Endothelial cell of hepatic sinusoid (primary cell): ENCODE data around the gene DYNLL2.
"Not testable (repeated sequence)": the region's sequence is repeated elsewhere in the genome, so short reads cannot be mapped to it uniquely, and the experiment has no call there.

Experiments
- in situ Hi-C: cut with HindIII; loops from 2 replicates; pipeline ENCODE4 v1.10.0; 2017; ENCODE audit warnings: low sequenced_read_pairs

Gene DYNLL2

DNA sequence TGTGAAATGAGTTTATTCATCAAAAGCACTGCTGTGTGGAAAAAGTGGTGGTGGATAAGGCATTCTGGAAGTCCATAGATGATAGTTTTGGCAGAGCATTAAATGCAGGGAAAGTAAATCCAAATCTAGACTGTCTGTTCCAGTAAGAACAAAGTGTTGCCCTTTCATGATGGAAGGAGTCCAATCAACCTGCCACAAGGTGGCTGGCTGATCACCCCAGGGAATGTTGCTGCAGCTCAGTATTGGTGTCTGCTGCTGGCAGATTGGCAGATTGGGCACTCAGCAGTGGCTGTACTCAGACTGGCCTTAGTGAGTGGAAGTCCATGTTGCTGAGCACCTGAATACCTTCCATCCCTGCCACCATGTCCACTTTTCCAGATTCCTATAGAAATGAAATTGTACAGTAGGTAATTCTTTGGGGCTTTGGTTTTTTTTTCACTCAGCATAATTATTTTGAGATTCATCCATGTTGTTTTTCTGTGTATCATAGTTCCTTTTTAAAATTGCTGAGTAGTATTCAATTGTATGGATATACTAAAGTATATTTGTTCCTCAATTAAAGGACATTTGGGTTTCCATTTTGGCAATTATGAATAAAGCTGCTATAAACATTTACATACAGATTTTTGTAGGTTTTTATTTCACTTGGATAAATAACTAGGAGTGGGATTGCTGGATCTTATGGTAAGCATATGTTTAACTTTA lies 14.3 kb downstream of the DYNLL2 start:
- in situ Hi-C loops: no loop called here

DNA sequence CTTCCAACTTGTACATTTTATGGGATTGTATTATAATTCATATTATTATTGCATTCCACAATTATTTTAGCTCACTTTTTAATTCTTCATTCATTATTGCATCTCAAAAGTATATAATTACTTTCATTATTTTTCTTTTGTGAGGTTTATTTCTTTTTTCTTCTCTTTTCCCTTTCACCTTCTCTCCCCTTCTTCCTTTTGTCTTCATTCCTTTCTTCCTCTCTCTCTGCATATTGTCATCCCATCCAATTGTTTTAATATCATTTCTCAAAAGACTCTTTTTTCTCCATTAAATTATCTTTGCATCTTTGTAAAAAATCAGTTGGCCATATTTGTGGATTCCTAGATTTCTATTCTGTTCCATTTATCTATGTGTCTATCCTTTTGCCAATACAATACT lies 17.3 kb downstream of the DYNLL2 start:
- in situ Hi-C loops: no loop called here

DNA sequence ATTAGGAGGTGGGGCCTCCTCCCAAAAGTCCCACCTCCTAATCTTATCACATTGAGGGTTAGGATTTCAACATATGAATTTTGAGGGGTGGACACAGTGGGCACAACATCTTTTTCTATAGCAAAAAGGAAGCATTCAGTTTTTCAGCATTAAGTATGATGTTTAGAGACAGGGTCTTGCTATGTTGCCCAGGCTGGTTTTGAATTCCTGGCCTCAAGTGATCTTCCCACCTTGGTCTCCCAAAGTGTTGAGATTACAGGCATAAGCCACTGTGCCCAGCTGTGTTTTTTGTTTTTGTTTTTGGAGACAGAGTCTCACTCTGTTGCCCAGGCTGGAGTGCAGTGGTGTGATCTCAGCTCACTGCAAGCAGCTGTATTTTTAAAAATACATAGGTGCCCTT lies 18.7 kb downstream of the DYNLL2 start:
- in situ Hi-C loops: not testable (repeated sequence)

DNA sequence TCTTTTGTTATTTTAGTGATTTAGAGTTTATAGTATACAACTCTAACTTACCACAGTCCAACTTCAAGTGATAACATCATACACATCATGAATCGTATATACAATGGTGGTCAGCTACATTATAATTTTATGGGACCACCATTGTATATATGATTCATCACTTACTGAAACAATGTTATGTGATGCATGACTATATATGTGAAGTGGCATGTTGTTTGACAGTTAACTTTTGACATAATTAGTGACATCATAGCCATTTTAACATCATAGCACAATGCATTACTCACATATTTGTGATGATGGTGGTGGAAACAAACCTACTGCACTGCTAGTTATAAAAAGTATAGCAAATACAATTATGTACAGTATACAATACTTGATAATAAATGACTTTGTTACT lies 21.9 kb downstream of the DYNLL2 start:
- in situ Hi-C loops: no loop called here

DNA sequence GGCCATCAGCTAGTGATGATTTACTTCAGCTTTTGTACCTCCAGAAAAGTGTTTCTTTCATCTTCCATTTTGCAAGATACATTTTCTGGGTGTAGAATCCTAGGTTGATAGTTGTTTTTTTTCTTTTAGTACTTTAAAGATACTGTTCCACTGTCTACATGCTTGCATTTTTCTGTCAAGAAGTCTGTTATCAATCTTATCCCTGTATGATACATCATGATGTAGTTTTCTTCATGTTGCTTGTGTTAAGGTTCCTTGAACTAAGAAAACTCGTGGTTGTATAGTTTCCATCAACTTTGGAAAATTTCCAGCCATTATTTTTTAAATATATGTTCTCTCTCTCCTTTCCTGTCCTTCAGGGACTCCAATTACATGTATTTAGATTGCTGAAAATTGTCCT lies 24.1 kb downstream of the DYNLL2 start:
- in situ Hi-C loops: no loop called here

DNA sequence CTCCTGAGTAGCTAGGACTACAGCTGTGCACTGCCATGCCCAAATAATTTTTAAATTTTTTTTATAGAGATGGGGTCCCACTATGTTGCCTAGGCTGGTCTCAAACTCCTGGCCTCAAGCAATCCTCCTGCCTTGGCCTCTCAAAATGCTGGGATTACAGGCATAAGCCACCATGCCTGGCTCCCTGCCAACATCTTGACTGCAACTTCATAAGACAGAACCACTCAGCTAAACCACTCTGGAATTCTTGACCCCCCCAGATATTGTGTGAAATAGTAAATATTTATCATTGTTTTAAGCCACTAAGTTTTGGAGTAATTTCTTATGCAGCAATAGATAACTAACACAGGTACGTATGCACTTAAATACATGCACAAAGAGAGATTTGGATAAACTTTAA lies 26.0 kb downstream of the DYNLL2 start:
- in situ Hi-C loops: no loop called here

DNA sequence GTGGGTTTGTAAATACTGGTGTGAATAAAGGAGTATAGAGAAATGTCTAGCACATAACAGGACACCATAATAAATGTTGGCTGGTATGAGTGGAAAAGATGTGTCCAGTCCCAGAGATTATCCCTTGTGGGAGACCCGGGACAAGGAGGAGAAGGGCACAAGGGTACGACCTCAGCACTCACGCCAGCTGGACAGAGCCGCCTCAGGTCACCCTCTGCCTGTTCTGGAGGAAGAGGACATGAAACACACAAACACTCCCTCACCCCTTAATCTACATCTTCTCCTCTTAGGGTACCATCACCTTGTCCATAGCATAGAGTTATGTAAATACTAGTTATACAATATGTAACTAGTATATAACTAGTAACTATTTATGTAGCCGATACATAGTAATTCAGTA lies 26.8 kb downstream of the DYNLL2 start:
- in situ Hi-C loops: no loop called here

DNA sequence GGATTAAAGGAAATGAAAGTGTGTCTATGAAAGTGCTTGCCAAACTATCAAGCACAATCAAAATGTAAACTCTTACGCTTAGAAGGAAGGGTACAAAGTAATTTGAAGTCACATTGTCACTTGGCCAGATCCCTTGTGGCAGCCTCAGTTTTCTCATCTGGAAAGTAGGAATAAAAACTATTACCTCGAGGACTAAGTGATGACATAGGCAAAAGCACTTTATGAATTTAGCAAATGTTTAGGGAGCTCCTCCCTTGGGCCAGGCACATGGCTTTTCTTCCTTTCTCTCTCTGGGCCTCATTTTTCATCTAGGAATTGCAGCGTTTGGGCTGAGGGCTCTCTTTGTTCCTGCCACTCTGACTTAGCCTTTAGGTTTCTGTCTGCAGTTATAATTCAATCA lies 28.5 kb downstream of the DYNLL2 start:
- in situ Hi-C loops: no loop called here

DNA sequence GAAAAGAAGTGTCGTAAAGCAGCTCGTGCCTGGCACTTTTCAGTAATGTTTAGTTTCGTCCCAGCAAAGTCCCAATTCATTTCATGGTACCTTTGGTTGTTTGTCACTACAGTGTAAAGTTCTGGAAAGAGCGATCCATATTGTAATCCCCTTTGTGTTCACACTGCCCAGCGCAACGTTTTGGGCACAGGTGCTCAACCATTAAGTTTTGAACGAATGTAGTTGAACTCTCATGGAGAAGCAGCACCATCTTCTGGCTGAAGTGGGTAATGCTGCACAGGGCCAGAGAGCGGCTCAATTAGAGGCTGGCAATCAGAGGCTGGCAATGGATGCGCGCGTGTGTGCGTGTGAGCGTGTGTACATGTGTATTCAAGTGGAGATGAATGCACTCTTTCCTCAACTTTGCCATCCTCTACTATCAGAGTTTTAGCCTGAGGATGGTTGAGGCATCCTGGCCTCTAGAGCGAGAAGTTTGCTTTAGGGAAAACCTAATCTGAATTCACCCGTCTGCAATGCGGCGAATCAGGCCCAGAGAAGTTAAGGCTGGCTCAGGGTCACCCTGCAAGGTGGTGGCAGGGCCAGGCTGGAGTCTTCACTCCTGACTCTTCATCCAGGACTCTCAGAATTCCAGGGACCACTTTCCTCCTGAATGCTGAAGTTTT lies 29.9 kb downstream of the DYNLL2 start:
- in situ Hi-C loops: no loop called here

DNA sequence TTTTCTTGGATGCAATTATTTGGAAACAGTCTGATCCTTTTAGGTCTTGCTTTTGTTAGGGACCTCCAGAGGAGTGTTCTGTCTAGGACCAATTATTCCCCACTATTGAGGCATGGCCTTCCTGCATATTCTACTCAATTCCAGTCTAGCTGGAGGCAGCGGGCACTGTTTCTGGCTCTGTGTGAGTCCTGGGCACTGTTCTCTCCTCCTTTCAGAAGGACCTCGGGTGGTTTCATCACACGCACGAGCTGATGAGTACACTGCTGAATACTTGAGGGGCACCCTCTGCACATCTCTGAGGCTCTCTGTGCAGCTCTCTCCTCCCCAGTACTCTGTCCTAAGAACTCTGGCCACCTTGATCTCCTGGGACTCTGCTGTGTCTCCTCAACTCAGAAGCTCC lies 30.7 kb downstream of the DYNLL2 start:
- in situ Hi-C loops: no loop called here

DNA sequence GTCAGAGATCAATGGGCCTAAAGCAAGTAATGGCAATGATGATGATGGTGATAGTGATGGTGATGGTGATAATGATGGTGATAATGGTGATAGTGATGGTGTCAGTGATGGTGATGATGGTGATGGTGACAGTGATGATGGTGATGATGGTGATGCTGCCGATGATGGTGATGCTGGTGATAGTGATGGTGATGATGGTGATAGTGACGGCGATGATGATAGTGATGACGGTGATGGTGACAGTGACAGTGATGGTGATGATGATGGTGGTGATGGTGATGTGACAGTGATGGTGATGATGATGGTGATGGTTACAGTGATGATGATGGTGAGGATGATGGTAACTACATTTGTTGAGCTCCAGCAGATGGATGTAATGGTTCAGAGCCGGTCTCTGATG lies 34.2 kb downstream of the DYNLL2 start:
- in situ Hi-C loops: no loop called here

DNA sequence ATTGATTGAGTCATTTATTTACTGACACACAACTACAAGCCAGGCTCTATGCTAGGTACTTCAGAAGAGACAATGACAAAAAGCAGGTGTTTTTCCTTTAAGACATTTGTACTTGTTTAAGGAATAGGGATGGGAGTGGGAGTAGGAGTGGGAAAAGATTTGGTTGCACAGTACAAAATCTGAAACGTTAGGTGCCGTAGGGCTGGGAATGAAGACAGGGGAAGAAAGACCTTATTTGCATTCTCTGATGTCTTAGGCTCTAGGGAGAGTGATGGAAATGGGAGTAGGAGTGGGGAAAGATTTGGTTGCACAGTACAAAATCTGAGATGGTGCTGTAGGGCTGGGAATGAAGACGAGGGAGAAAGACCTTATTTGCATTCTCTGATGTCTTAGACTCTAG lies 36.3 kb downstream of the DYNLL2 start:
- in situ Hi-C loops: no loop called here

DNA sequence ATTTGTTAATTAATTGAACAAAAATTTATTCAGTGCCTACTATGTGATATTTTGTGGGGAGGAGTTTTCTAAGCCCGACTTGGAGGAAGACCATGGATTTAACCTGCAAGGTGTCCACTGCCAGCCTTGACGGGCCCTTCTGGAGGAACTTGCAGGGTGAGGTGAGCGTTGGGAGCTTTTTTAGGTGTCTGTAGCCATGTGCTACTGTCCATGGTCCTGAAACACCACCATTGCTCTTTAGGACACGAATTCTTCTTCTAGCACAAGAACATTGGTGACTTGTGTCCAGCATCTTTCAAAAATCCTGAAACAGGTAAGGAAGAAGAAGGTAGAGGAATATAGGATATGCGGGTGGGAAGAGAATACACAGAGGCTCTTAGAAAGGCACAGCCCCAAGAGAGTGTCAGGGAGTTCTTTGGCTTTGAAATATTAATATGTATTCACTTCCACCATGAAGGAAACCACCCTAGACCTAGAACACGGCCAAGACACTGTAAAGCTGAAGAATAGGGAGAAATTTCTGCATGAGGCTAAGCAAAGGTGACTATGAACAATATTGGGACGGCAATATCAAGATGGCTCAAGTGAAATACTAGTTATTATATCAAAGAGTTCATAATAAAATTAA lies 37.1 kb downstream of the DYNLL2 start:
- in situ Hi-C loops: no loop called here

DNA sequence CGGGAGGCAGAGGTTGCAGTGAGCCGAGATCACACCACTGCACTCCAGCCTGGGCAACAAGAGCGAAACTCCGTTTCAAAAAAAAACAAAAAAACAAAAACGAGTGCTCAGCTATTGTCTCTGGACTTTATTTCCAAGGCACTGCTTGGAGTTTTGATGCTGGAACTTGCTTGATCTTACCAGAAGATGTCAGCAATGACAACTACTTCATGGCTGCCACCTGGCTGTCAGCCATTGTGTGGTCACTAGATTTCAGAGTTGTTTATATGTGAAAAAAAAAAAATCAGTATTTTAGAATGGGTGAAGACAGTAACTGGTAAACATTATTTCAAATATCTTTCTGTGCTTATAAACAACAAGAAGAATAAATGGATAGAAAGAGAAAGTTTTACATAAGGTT lies 38.7 kb downstream of the DYNLL2 start:
- in situ Hi-C loops: no loop called here

DNA sequence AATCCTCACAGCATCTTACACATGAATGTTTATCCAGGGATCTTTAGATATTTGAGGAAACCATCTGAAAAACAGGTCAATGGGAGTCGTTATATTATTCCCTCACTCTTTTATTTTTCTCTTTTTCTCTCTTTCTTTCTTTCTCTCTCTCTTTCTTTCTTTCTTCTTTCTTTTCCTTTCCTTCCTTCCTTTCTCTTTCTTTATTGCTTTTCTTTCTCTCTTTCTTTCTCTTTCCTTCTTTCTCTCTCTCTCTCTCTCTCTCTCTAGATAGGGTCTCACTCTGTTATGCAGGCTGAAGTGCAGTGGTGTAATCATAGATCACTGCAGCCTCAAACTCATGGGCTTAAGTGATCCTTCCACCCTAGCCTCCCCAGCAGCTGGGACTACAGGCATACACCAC lies 44.6 kb downstream of the DYNLL2 start:
- in situ Hi-C loops: loop anchor here (5.0 kb wide), 1 partner anchor 76 kb away; no protein-coding TSS in a partner anchor

DNA sequence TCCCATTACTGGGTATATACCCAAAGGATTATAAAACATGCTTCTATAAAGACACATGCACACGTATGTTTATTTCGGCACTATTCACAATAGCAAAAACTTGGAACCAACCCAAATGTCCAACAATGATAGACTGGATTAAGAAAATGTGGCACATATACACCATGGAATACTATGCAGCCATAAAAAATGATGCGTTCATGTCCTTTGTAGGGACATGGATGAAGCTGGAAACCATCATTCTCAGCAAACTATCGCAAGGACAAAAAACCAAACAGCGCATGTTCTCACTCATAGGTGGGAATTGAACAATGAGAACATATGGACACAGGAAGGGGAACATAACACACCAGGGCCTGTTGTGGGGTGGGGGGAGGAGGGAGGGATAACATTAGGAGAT lies 49.5 kb downstream of the DYNLL2 start:
- in situ Hi-C loops: not testable (repeated sequence)

DNA sequence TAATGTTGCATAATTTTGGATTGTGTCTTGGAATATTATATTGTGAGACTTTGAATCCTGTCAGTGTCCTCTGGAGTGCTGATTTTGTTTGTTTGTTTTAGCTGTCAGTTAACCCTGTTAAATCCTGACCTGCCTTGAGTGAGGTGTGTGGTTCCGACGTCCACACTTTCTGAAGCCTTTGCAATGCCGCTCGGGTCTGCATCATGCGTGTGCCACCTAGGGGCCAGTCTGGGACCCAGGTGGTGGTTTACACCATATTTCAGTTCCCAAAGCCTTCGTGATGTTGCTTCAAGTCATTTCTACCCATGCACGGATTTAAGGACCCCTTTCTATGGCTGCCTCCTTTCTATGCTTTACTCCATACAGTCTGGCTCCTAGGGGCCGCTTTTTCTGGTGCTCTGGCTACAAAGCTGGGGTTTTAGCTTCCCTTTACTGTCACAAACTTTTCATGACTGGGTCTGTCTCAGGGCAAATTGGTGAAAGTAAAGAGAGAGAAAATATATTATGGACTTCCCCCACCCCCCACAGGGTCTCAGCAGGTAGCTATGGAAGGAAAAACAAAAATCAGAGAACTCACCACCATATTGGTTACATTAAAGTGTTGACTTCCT lies 53.6 kb downstream of the DYNLL2 start:
- in situ Hi-C loops: no loop called here

DNA sequence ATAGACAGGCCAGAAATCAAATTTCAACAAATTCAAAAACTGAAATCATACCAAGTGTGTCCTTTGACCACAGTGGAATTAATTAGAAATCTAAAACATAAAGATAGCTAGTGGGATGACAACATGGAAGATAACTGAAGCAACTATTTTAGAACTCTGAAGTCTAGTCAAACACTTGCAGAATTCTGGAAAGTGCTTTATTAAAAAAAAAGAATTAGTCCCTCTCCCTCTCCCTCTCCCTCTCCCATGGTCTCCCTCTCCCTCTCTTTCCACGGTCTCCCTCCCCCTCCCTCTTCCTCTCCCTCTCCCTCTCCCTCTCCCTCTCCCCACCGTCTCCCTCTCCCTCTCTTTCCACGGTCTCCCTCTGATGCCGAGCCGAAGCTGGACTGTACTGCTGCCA lies 58.3 kb downstream of the DYNLL2 start:
- in situ Hi-C loops: no loop called here

DNA sequence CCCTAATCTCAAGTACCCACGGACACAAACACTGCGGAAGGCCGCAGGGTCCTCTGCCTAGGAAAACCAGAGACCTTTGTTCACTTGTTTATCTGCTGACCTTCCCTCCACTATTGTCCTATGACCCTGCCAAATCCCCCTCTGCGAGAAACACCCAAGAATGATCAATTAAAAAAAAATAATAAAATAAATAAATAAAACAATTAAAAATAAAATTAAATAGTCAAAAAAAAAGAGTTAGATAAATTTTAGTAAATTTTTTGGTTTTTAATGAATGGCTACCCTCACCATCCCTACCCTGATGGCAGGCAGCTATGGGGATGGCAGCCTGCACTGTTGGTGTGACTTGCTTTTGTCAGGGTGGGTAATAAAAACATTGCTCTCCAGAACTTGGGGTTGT lies 60.1 kb downstream of the DYNLL2 start:
- in situ Hi-C loops: not testable (repeated sequence)

DNA sequence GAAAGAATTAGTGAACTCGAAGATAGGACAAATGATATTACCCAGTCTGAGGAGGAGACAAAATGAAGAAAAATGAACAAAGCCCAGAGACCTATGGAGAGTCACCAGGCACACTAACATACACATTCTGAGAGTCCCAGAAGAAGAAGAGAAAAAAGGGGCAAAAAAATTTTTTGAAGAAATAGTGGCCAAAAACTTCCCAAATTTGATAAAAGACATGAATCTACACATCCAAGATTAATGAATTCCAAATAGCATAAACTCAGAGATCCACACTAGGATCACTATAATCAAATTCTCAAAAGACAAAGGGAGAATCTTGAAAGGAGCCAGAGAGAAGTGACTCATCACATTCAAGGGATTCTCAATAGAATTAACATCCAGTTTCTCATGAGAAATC lies 61.6 kb downstream of the DYNLL2 start:
- in situ Hi-C loops: no loop called here
